Erythroblast (primary cell): ENCODE results near the gene MAD1L1.

ENCODE experiments used
- GATA1 ChIP-seq: IDR thresholded peaks from 2 replicates; pipeline ENCODE4 v1.6.1; 2011; ENCODE audit warnings: low read depth, mild to moderate bottlenecking, control low read depth, low read length, moderate library complexity
- POLR2A ChIP-seq: IDR thresholded peaks from 2 replicates; pipeline ENCODE4 v1.6.1; 2011; ENCODE audit warnings: mild to moderate bottlenecking, low read length

DNA sequence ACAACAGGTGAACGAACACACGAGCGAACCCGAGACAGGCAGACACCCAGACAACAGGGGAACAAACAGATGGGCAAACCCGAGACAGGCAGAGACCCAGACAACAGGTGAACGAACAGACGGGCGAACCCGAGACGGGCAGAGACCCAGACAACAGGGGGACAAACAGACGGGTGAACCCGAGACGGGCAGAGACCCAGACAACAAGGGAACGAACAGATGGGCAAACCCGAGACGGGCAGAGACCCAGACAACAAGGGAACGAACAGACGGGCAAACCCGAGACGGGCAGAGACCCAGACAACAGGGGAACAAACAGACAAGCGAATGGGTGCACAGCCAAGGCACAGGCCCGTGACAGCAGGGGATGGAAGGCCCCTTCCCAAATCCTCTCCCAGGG, 298.0 kb downstream of the MAD1L1 start:
- TF ChIP-seq POLR2A (no peak), GATA1 (no peak)
